IMR-90 (cell line): ENCODE results near the gene SDHA. TPM values are rescaled to one million over a fixed set of nuclear protein-coding genes. Genes with fewer than 3 reads are reported as not detected.

Source experiments
- ATAC-seq: fragments of 200-7000 bp; cut with Tn5 transposase; 2 replicates; pipeline ENCODE4 v1.9.1; 2020; ENCODE audit warnings: low read depth, mild to moderate bottlenecking, moderate library complexity
- BruUV-seq: library from RNA; stranded (reverse); fragments of 400-500 nt; replicated peaks from 2 replicates; lab custom pipeline; 2021; lab: Mats Ljungman, UMichigan
- CTCF ChIA-PET: fragments of 300-600 bp; formaldehyde crosslinking; extraction: SDS; loops from one replicate; lab custom pipeline; 2021; ENCODE audit warnings: antibody characterized with exemption; lab: Yijun Ruan, JAX
- POLR2A ChIA-PET: fragments of 300-600 bp; sonication (Branson Sonifier 250); formaldehyde crosslinking; loops from one replicate; lab custom pipeline; 2022; ENCODE audit warnings: antibody characterized with exemption; ENCODE audit not compliant: unreplicated experiment; lab: Charles Lee
- DNase-seq: peaks from one replicate; pipeline ENCODE4 v3.0.0; 2013
- H2AFZ ChIP-seq: replicated peaks from 2 replicates; pipeline ENCODE3; 2013; ENCODE audit warnings: low read length, mild to moderate bottlenecking; ENCODE audit not compliant: poor library complexity
- H2AK5ac ChIP-seq: 2 replicates; pipeline ENCODE4 v1.6.1; 2013; ENCODE audit warnings: low read depth, low read length, inconsistent platforms
- H2AK9ac ChIP-seq: replicated peaks from 2 replicates; pipeline ENCODE3; 2013; ENCODE audit warnings: mild to moderate bottlenecking, low read depth, low read length, moderate library complexity; ENCODE audit not compliant: poor library complexity
- H2BK120ac ChIP-seq: 2 replicates; pipeline ENCODE4 v1.6.1; 2013; ENCODE audit warnings: low read depth, low read length, inconsistent platforms
- H2BK15ac ChIP-seq: 3 replicates; pipeline ENCODE4 v1.6.1; 2013; ENCODE audit warnings: low read depth, low read length, inconsistent platforms
- H2BK20ac ChIP-seq: 2 replicates; pipeline ENCODE4 v1.6.1; 2013; ENCODE audit warnings: low read depth, mild to moderate bottlenecking, inconsistent platforms, low read length, moderate library complexity
- H2BK5ac ChIP-seq: 2 replicates; pipeline ENCODE4 v1.6.1; 2013; ENCODE audit warnings: mild to moderate bottlenecking, low read depth, low read length, inconsistent platforms; ENCODE audit not compliant: poor library complexity, severe bottlenecking
- H3K14ac ChIP-seq: replicated peaks from 2 replicates; pipeline ENCODE4 v1.6.1; 2013; ENCODE audit warnings: low read depth, low read length, inconsistent platforms
- H3K18ac ChIP-seq: 2 replicates; pipeline ENCODE4 v1.6.1; 2013; ENCODE audit warnings: low read depth, low read length, control low read depth
- H3K23ac ChIP-seq: 2 replicates; pipeline ENCODE4 v1.6.1; 2013; ENCODE audit warnings: low read depth, low read length, inconsistent platforms
- H3K27ac ChIP-seq: 2 replicates; pipeline ENCODE4 v1.5.1; 2013; ENCODE audit warnings: mild to moderate bottlenecking, control low read depth, low read length; ENCODE audit not compliant: insufficient read depth
- H3K27me3 ChIP-seq: 2 replicates; pipeline ENCODE4 v1.6.1; 2013; ENCODE audit warnings: low read length; ENCODE audit not compliant: control insufficient read depth, insufficient read depth
- H3K36me3 ChIP-seq: 2 replicates; pipeline ENCODE4 v1.6.1; 2013; ENCODE audit warnings: low read length, mixed read lengths; ENCODE audit not compliant: control insufficient read depth, insufficient read depth
- H3K4ac ChIP-seq: 2 replicates; pipeline ENCODE4 v1.6.1; 2013; ENCODE audit warnings: low read depth, low read length, inconsistent platforms
- H3K4me1 ChIP-seq: 2 replicates; pipeline ENCODE4 v1.6.1; 2013; ENCODE audit warnings: low read length, mixed read lengths; ENCODE audit not compliant: control insufficient read depth, insufficient read depth
- H3K4me2 ChIP-seq: 2 replicates; pipeline ENCODE4 v1.6.1; 2013; ENCODE audit warnings: low read depth, mild to moderate bottlenecking, control low read depth, low read length, moderate library complexity
- H3K4me3 ChIP-seq: 2 replicates; pipeline ENCODE4 v1.5.1; 2013; ENCODE audit warnings: low read depth, mild to moderate bottlenecking, control low read depth, low read length, moderate library complexity; ENCODE audit not compliant: insufficient read depth
- H3K56ac ChIP-seq: 2 replicates; pipeline ENCODE4 v1.6.1; 2013; ENCODE audit warnings: low read length, inconsistent platforms; ENCODE audit not compliant: insufficient read depth; ENCODE audit errors: extremely low read depth
- H3K79me1 ChIP-seq, 2 experiments: 2 replicates each; pipeline ENCODE4 v1.6.1; 2013; ENCODE audit warnings: low read length in 2 of 2, inconsistent platforms in 1 of 2, low read depth in 1 of 2
- H3K9ac ChIP-seq: 2 replicates; pipeline ENCODE4 v1.6.1; 2013; ENCODE audit warnings: low read depth, low read length, control low read depth
- H3K9me1 ChIP-seq: 2 replicates; pipeline ENCODE4 v1.6.1; 2013; ENCODE audit warnings: low read length, inconsistent platforms; ENCODE audit not compliant: insufficient read depth
- H3K9me3 ChIP-seq: 2 replicates; pipeline ENCODE4 v1.6.1; 2013; ENCODE audit warnings: low read length; ENCODE audit not compliant: control insufficient read depth, insufficient read depth
- H4K20me1 ChIP-seq: 2 replicates; pipeline ENCODE4 v1.6.1; 2013; ENCODE audit warnings: low read length, inconsistent platforms; ENCODE audit not compliant: insufficient read depth
- H4K5ac ChIP-seq: 2 replicates; pipeline ENCODE4 v1.6.1; 2013; ENCODE audit warnings: mild to moderate bottlenecking, low read depth, low read length, control low read depth
- H4K8ac ChIP-seq, 2 experiments: 2 replicates each; pipeline ENCODE4 v1.6.1; 2013; ENCODE audit warnings: low read depth in 2 of 2, low read length in 2 of 2, control low read depth in 1 of 2, inconsistent platforms in 1 of 2
- H4K91ac ChIP-seq: 2 replicates; pipeline ENCODE4 v1.6.1; 2013; ENCODE audit warnings: low read depth, low read length, inconsistent platforms; ENCODE audit not compliant: insufficient read depth
- BHLHE40 ChIP-seq: fragments of 150-350 bp; IDR thresholded peaks from 2 replicates; pipeline ENCODE4 v1.6.1; 2016; ENCODE audit warnings: mild to moderate bottlenecking, low read depth, low read length
- CEBPB ChIP-seq: IDR thresholded peaks from 2 replicates; pipeline ENCODE4 v1.6.1; 2012; ENCODE audit warnings: low read depth, low read length, improper control_type of control experiment
- CHD1 ChIP-seq: IDR thresholded peaks from 2 replicates; pipeline ENCODE4 v1.6.1; 2012; ENCODE audit warnings: low read depth, low read length, improper control_type of control experiment
- FOS ChIP-seq: fragments of 150-350 bp; IDR thresholded peaks from 2 replicates; pipeline ENCODE4 v1.6.1; 2016; ENCODE audit warnings: low read depth, low read length
- MAFK ChIP-seq: IDR thresholded peaks from 2 replicates; pipeline ENCODE4 v1.6.1; 2012; ENCODE audit warnings: low read depth, low read length, improper control_type of control experiment
- MAZ ChIP-seq: IDR thresholded peaks from 2 replicates; pipeline ENCODE4 v1.6.1; 2012; ENCODE audit warnings: low read depth, mild to moderate bottlenecking, low read length, improper control_type of control experiment, moderate library complexity, borderline replicate concordance
- MXI1 ChIP-seq: IDR thresholded peaks from 2 replicates; pipeline ENCODE4 v1.6.1; 2012; ENCODE audit warnings: low read depth, mild to moderate bottlenecking, low read length, moderate library complexity, borderline replicate concordance
- NFE2L2 ChIP-seq: fragments of 150-350 bp; IDR thresholded peaks from 2 replicates; pipeline ENCODE4 v1.6.1; 2016; ENCODE audit warnings: low read depth, mild to moderate bottlenecking, low read length
- POLR2A ChIP-seq: IDR thresholded peaks from 2 replicates; pipeline ENCODE4 v1.6.1; 2012; ENCODE audit warnings: mild to moderate bottlenecking, low read depth, low read length
- RAD21 ChIP-seq: IDR thresholded peaks from 2 replicates; pipeline ENCODE4 v1.6.1; 2012; ENCODE audit warnings: low read length, improper control_type of control experiment
- RCOR1 ChIP-seq: IDR thresholded peaks from 2 replicates; pipeline ENCODE4 v1.6.1; 2012; ENCODE audit warnings: mild to moderate bottlenecking, low read length, improper control_type of control experiment; ENCODE audit not compliant: insufficient replicate concordance
- SMC3 ChIP-seq: fragments of 150-350 bp; IDR thresholded peaks from 2 replicates; pipeline ENCODE4 v1.6.1; 2016; ENCODE audit warnings: low read depth, mild to moderate bottlenecking, antibody characterized with exemption, low read length, moderate library complexity
- USF2 ChIP-seq: fragments of 150-350 bp; IDR thresholded peaks from 2 replicates; pipeline ENCODE4 v1.6.1; 2017; ENCODE audit warnings: mild to moderate bottlenecking, antibody characterized with exemption, low read length, low read depth
- WGBS, 2 experiments: methylation state at CpG; one replicate each; pipeline versions ENCODE4 v1.1.5 to v1.1.7; 2013; ENCODE audit warnings: missing lambda C conversion rate in 2 of 2; ENCODE audit not compliant: insufficient read length in 1 of 2; ENCODE audit errors: extremely low coverage in 2 of 2; 5-methylcytosine and 5-hydroxymethylcytosine counted together
- dilution Hi-C: fragments of 300-500 bp; cut with HindIII; formaldehyde crosslinking; loops from one replicate; pipeline ENCODE4 v1.14.3; 2018; ENCODE audit warnings: low sequenced_read_pairs; ENCODE audit not compliant: unreplicated experiment
- in situ Hi-C: fragments of 300-500 bp; cut with MboI; formaldehyde crosslinking; loops from 3 replicates; pipeline ENCODE4 v1.14.3; 2019; ENCODE audit warnings: low sequenced_read_pairs, inconsistent platforms, mixed read lengths
- intact Hi-C: fragments of 100-400 bp; cut with micrococcal nuclease; formaldehyde crosslinking; loops from 2 replicates; pipeline ENCODE4 v1.10.0; 2022
- polyA plus RNA-seq, 3 experiments: library from polyadenylated mRNA; depleted of rRNA; stranded (reverse); fragments of >200 nt; gene quantifications; 2 replicates each; pipeline ENCODE4 v1.2.3, GENCODE V29; 2012; ENCODE audit warnings: low replicate concordance in 1 of 3
- total RNA-seq: library from RNA; depleted of rRNA; stranded (reverse); fragments of >200 nt; gene quantifications from 2 replicates; pipeline ENCODE4 v1.2.3, GENCODE V29; 2012

Gene SDHA
- total and polyA plus RNA-seq, 2 of the 4 experiments (the other 2 are of a cell fraction) = 105 to 121 TPM

GRCh38 chr5:192970-193831, 24.9 kb upstream of the SDHA start:
- no peaks in the 10 kb centered on the region for H3K79me1 ChIP-seq
- H3K27ac ChIP-seq = no peak overlapping the region
- in situ Hi-C loops = no loop called here
- H3K9me1 ChIP-seq = peaks cover 5% of the 10 kb centered on the region; the same call in 1 of the 2 replicates
- WGBS, 2 experiments = 78% methylated on average over 4 of the region's 17 CpGs; no CpG with 5 or more reads in 1 of the 2 experiments
- H4K20me1 ChIP-seq = peaks cover 2% of the 10 kb centered on the region; the same call in 1 of the 2 replicates
- no peak overlapping the region for H3K56ac ChIP-seq
- CTCF ChIA-PET = interaction anchor here (0.6 kb wide), 1 partner anchor 135 kb away, joined by 3 read pairs; no protein-coding TSS in a partner anchor
- H3K4me3 ChIP-seq = no peak overlapping the region
- DNase-seq (no peak), ATAC-seq (no peak)
- TF ChIP-seq BHLHE40 = no peak
- TF ChIP-seq MAFK = no peak
- TF ChIP-seq CHD1 = no peak
- no peak for TF ChIP-seq RAD21
- no peak for TF ChIP-seq USF2
- TF ChIP-seq MAZ = no peak
- no peak for TF ChIP-seq SMC3
- TF ChIP-seq MXI1 = no peak
- TF ChIP-seq FOS = no peak
- TF ChIP-seq NFE2L2 = no peak
- TF ChIP-seq RCOR1 = no peak
- no peak for TF ChIP-seq POLR2A
- TF ChIP-seq CEBPB = no peak
- no peak overlapping the region for H2AK5ac ChIP-seq
- H3K9ac ChIP-seq = no peak overlapping the region
- H2AFZ ChIP-seq = no peak overlapping the region
- H3K36me3 ChIP-seq = no peaks in the 10 kb centered on the region
- no peak overlapping the region for H3K4ac ChIP-seq
- dilution Hi-C loops = no loop called here
- no peak overlapping the region for H2BK5ac ChIP-seq
- intact Hi-C loops = no loop called here
- H3K14ac ChIP-seq = no peak overlapping the region
- H2AK9ac ChIP-seq = no peak overlapping the region
- no peak overlapping the region for H2BK15ac ChIP-seq
- no peak overlapping the region for H4K91ac ChIP-seq
- no peak overlapping the region for H2BK20ac ChIP-seq
- H3K4me1 ChIP-seq = no peaks in the 10 kb centered on the region
- no peak overlapping the region for H4K8ac ChIP-seq
- H4K5ac ChIP-seq = no peak overlapping the region
- no TSS peak for BruUV-seq
- no peak overlapping the region for H2BK120ac ChIP-seq
- no peak overlapping the region for H3K4me2 ChIP-seq
- H3K18ac ChIP-seq = no peak overlapping the region
- no peaks in the 10 kb centered on the region for H3K9me3 ChIP-seq
- no peak overlapping the region for H3K23ac ChIP-seq
- POLR2A ChIA-PET = no interaction called here
- peaks cover 12% of the 10 kb centered on the region; the same call in 1 of the 2 replicates for H3K27me3 ChIP-seq
